ENCODE measurements around the gene LIMD2. TPM values are rescaled to one million over a fixed set of nuclear protein-coding genes. Genes with fewer than 3 reads are reported as not detected.

The LIMD2 gene
- total RNA-seq, 1 experiment from 2014 or later, result 51.6 TPM

GRCh38 chr17:63646488-63646806 lies 53.5 kb downstream of the LIMD2 start:
- in situ Hi-C loops (cut with HindIII; ENCODE audit: low sequenced_read_pairs), result no loop called here
- DNase-seq (ENCODE audit: low spot score), result no peak

Other genes with a start within 250 kb of the LIMD2 start
- 1.1 and 2.4 TPM in 2 replicates for gene ACE, start 223.1 kb downstream of the LIMD2 start, total RNA-seq (2014; rRNA removed; shearing (Covaris generic))
- gene KCNH6, start 176.8 kb downstream of the LIMD2 start, total RNA-seq (2014; rRNA removed; shearing (Covaris generic)), result 0.37 TPM in 1 of 2 replicates, not detected in the other
- 14.7 and 18.7 TPM in 2 replicates for gene DCAF7, start 149.6 kb downstream of the LIMD2 start, total RNA-seq (2014; rRNA removed; shearing (Covaris generic))
- 63.9 and 64.6 TPM in 2 replicates for gene TACO1, start 99.2 kb downstream of the LIMD2 start, total RNA-seq (2014; rRNA removed; shearing (Covaris generic))
- 9.1 and 13.8 TPM in 2 replicates for gene MAP3K3, start 77.7 kb downstream of the LIMD2 start, total RNA-seq (2014; rRNA removed; shearing (Covaris generic))
- 15.3 and 26.8 TPM in 2 replicates for gene STRADA, start 41.7 kb upstream of the LIMD2 start, total RNA-seq (2014; rRNA removed; shearing (Covaris generic))
- gene CCDC47, start 73.5 kb upstream of the LIMD2 start, total RNA-seq (2014; rRNA removed; shearing (Covaris generic)), result 32.4 and 52.8 TPM in 2 replicates
- 28.1 and 52.8 TPM in 2 replicates for gene DDX42, start 74.0 kb upstream of the LIMD2 start, total RNA-seq (2014; rRNA removed; shearing (Covaris generic))
- gene PSMC5, start 127.3 kb upstream of the LIMD2 start, total RNA-seq (2014; rRNA removed; shearing (Covaris generic)), result 114 and 133 TPM in 2 replicates
- gene FTSJ3, start 127.5 kb upstream of the LIMD2 start, total RNA-seq (2014; rRNA removed; shearing (Covaris generic)), result 58.2 and 71.0 TPM in 2 replicates
- gene SMARCD2, start 142.6 kb upstream of the LIMD2 start, total RNA-seq (2014; rRNA removed; shearing (Covaris generic)), result 128 and 144 TPM in 2 replicates
- not detected in 2 replicates for gene CSH2, start 173.6 kb upstream of the LIMD2 start, total RNA-seq (2014; rRNA removed; shearing (Covaris generic))
- not detected in 2 replicates for gene GH2, start 181.8 kb upstream of the LIMD2 start, total RNA-seq (2014; rRNA removed; shearing (Covaris generic))
- gene CSH1, start 196.4 kb upstream of the LIMD2 start, total RNA-seq (2014; rRNA removed; shearing (Covaris generic)), result not detected in 2 replicates
- gene CSHL1, start 211.1 kb upstream of the LIMD2 start, total RNA-seq (2014; rRNA removed; shearing (Covaris generic)), result not detected in 2 replicates
- gene GH1, start 218.7 kb upstream of the LIMD2 start, total RNA-seq (2014; rRNA removed; shearing (Covaris generic)), result not detected in 2 replicates
- gene CD79B, start 232.2 kb upstream of the LIMD2 start, total RNA-seq (2014; rRNA removed; shearing (Covaris generic)), result 1.3 TPM in 1 of 2 replicates, not detected in the other